Neural crest cell (in vitro differentiated cells): Measurements from ENCODE around the gene NHSL1. TPM values are rescaled to one million over a fixed set of nuclear protein-coding genes. Genes with fewer than 3 reads are reported as not detected.

ENCODE experiments used
- DNase-seq: peaks from one replicate; pipeline ENCODE4 v3.0.0; 2021; ENCODE audit warnings: low read depth, mixed read lengths, low spot score
- H3K27ac Mint-ChIP-seq: one replicate; pipeline ENCODE4 v1.8.0; 2021; ENCODE audit warnings: mild to moderate bottlenecking, mixed read lengths; ENCODE audit not compliant: unreplicated experiment
- H3K27me3 Mint-ChIP-seq: 2 replicates; pipeline ENCODE4 v1.8.0; 2021; ENCODE audit warnings: low read depth, mild to moderate bottlenecking, mixed read lengths
- H3K36me3 Mint-ChIP-seq: 2 replicates; pipeline ENCODE4 v1.8.0; 2021; ENCODE audit warnings: low read depth, mild to moderate bottlenecking, mixed read lengths
- H3K4me1 Mint-ChIP-seq: 2 replicates; pipeline ENCODE4 v1.8.0; 2021; ENCODE audit warnings: mixed read lengths
- H3K4me3 Mint-ChIP-seq: one replicate; pipeline ENCODE4 v1.8.0; 2021; ENCODE audit warnings: mild to moderate bottlenecking, mixed read lengths
- H3K9me3 Mint-ChIP-seq: 2 replicates; pipeline ENCODE4 v1.8.0; 2021; ENCODE audit warnings: mixed read lengths
- total RNA-seq: library from RNA; stranded (reverse); gene quantifications from 2 replicates; pipeline ENCODE4 v1.2.1, GENCODE V29; 2021
- TF ChIP-seq, protein P1 (sequence below): fragments of 200-600 bp; sonication (generic); conservative IDR thresholded peaks from 2 replicates; pipeline ENCODE4 v1.5.0; 2021; ENCODE audit warnings: antibody characterized with exemption, mild to moderate bottlenecking

The NHSL1 gene
- total RNA-seq, 1 donor from 2014 or later: 54.7 TPM

DNA sequence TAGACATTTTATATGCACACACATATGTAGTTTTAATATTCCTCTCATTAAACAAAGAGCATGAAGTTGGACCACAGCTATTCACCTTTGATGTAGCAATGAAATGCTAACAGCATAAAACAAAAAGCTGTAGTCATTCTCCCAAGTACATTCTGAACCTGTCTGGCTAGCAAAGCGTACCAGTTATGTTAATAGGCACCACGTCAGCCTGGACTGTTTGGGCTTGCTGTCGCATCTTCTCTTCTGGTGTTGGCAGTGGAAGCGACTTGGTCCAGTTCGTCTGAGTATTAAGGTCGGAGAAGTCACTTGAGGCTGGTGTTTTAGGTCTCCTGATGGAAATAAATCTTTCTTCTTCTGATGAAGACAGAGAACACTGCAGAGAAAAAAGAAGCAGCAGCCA is 52.5 kb downstream of the NHSL1 start:
- Mint-ChIP-seq H3K4me3 (no peak overlapping the region), H3K4me1 (peaks cover 12% of the 10 kb centered on the region), H3K36me3 (peaks cover 11% of the 10 kb centered on the region), H3K27ac (no peak overlapping the region), H3K27me3 (no peaks in the 10 kb centered on the region), H3K9me3 (no peaks in the 10 kb centered on the region)
- DNase-seq: no peak
- TF ChIP-seq, protein P1, sequence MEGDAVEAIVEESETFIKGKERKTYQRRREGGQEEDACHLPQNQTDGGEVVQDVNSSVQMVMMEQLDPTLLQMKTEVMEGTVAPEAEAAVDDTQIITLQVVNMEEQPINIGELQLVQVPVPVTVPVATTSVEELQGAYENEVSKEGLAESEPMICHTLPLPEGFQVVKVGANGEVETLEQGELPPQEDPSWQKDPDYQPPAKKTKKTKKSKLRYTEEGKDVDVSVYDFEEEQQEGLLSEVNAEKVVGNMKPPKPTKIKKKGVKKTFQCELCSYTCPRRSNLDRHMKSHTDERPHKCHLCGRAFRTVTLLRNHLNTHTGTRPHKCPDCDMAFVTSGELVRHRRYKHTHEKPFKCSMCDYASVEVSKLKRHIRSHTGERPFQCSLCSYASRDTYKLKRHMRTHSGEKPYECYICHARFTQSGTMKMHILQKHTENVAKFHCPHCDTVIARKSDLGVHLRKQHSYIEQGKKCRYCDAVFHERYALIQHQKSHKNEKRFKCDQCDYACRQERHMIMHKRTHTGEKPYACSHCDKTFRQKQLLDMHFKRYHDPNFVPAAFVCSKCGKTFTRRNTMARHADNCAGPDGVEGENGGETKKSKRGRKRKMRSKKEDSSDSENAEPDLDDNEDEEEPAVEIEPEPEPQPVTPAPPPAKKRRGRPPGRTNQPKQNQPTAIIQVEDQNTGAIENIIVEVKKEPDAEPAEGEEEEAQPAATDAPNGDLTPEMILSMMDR: no peak

DNA sequence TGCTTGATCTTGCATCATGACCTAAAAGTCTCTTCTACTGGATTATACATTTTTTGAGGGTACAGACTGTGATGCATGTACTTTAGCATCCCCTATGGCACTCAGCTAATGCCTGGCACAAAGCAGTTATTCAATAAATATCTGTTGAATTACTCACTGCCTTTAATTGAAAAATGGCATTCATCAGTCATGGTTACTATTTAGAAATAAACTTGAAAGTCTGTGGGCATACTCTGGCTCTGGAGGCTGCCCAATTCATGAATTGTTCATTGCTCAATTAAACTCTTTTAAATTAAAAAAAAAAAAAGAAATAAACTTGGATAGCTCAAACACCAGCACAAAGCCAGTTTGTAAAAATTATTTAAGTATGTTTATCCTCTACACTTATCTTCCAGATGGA is 55.3 kb downstream of the NHSL1 start:
- no peak overlapping the region for H3K27ac Mint-ChIP-seq
- no peak overlapping the region for H3K4me3 Mint-ChIP-seq
- H3K9me3 Mint-ChIP-seq: no peaks in the 10 kb centered on the region
- TF ChIP-seq, protein P1: no peak
- DNase-seq: no peak
- no peaks in the 10 kb centered on the region for H3K4me1 Mint-ChIP-seq
- no peaks in the 10 kb centered on the region for H3K27me3 Mint-ChIP-seq
- peaks cover 16% of the 10 kb centered on the region for H3K36me3 Mint-ChIP-seq

DNA sequence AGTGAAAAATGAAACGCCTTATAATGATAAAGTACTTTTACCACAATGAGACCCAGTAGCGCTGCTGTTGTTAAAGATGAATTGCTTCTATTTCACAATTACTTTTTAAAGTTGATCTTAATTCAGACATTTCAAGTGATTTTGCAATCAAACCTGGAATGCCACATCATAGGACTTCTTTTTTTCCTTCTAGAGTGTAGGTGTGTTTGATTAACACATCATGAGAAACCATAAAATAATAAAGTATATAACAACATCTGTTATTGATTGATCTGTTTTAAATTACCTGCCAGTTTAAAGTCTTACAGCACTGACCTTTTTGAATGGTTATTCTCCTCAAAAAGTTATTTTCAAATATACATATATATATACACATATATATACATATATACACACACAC is 56.6 kb downstream of the NHSL1 start:
- H3K4me1 Mint-ChIP-seq: no peaks in the 10 kb centered on the region
- TF ChIP-seq, protein P1: no peak
- H3K27me3 Mint-ChIP-seq: no peaks in the 10 kb centered on the region
- H3K4me3 Mint-ChIP-seq: no peak overlapping the region
- no peak for DNase-seq
- H3K36me3 Mint-ChIP-seq: peaks cover 16% of the 10 kb centered on the region
- H3K27ac Mint-ChIP-seq: no peak overlapping the region
- no peaks in the 10 kb centered on the region for H3K9me3 Mint-ChIP-seq

DNA sequence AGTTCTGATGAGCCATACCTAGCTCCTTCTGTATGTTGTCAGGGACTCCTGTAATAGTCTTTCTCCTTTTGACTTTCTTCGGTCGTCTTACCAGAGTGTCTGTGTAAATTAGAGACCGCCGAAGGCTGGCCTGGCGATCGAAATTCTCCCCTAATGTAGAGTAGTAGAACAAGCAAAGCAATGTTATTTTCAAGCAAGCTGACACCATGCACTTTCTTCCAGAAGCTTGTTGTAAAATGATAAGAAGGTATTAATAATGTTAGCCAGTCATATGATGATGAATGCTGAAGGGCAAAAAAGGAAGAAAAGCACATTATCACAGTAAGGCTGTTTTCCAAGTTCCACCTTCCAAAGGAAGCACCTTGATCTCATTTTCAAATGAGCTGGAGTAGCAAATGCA is 57.3 kb downstream of the NHSL1 start:
- Mint-ChIP-seq H3K9me3 (no peaks in the 10 kb centered on the region), H3K4me1 (no peaks in the 10 kb centered on the region), H3K27me3 (no peaks in the 10 kb centered on the region), H3K4me3 (no peak overlapping the region), H3K36me3 (peaks cover 18% of the 10 kb centered on the region), H3K27ac (no peak overlapping the region)
- TF ChIP-seq, protein P1: no peak
- no peak for DNase-seq

DNA sequence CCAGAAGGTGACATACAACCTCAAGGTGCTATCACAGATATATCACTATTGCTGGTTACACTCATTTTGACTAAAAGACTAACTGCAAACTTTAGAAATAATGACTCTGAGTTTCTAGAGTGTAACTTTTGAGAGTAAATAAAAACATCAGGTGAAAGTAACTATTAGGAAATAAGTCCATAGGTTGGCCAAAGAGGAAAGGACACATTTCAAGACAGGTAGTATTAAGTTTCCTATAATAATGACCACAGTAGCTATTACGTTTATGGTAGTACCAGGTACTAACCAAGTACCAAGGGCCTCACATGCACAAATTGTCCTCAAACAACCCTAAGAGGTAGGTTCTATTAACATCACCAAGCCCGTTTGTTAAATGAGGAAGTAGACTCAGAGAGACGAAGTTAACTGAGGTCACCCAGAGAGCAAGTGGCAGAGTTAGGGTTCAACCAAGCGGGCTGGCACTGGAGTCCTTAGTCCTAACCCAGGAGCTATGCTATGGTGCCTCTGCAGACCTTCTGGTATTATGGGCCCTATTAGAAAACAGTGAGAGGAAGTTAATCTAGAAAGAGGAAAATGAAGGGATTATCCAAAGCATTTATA is 58.4 kb downstream of the NHSL1 start:
- H3K4me3 Mint-ChIP-seq: no peak overlapping the region
- H3K9me3 Mint-ChIP-seq: no peaks in the 10 kb centered on the region
- H3K4me1 Mint-ChIP-seq: no peaks in the 10 kb centered on the region
- H3K27ac Mint-ChIP-seq: peak overlapping the region; percentile 77
- H3K27me3 Mint-ChIP-seq: no peaks in the 10 kb centered on the region
- TF ChIP-seq, protein P1: no peak
- peaks cover 22% of the 10 kb centered on the region for H3K36me3 Mint-ChIP-seq
- DNase-seq: no peak
